NCI-H2171 treated with DMSO at 0.1 percent for 48 hours (cell line): ENCODE measurements around the gene LIPM.

Source experiments
- DNase-seq: peaks from one replicate; lab custom pipeline; 2025; lab: John Stamatoyannopoulos, UW

Gene LIPM, protein sequence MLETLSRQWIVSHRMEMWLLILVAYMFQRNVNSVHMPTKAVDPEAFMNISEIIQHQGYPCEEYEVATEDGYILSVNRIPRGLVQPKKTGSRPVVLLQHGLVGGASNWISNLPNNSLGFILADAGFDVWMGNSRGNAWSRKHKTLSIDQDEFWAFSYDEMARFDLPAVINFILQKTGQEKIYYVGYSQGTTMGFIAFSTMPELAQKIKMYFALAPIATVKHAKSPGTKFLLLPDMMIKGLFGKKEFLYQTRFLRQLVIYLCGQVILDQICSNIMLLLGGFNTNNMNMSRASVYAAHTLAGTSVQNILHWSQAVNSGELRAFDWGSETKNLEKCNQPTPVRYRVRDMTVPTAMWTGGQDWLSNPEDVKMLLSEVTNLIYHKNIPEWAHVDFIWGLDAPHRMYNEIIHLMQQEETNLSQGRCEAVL

DNA sequence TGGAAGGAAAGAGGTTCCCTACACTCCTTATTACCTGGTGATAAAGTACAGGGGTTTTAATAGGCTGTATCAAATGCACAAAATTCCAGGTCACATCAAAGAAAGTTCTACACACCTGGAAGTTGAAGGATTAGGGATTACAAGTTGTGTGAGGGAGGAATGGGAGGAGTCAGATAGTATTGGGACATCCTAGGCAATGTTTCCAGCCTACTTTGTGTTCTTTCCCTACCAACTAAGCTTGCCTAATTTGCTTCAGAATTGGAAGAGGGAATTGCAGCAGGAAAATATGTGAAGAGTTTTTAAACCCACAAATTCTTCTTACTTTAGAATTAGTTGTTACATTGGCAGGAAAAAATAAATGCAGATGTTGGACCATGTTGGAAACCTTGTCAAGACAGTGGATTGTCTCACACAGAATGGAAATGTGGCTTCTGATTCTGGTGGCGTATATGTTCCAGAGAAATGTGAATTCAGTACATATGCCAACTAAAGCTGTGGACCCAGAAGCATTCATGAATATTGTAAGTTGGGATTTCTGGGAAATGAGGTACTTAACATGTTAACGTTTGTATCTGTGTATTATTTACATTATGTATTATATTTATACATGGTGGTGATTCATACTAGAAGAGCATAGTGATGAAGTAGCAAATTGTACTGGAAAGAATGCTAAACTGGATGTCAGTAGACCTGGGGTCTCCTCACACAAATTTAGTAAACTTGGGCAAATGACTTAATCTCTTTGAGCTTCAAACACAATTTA lies at the start of gene LIPM:
Gene LIPM (plus strand): TSS at position 208 of the 763 bp plus-strand sequence. CDS start 167 bp downstream, at position 375.
- no peak for DNase-seq

DNA sequence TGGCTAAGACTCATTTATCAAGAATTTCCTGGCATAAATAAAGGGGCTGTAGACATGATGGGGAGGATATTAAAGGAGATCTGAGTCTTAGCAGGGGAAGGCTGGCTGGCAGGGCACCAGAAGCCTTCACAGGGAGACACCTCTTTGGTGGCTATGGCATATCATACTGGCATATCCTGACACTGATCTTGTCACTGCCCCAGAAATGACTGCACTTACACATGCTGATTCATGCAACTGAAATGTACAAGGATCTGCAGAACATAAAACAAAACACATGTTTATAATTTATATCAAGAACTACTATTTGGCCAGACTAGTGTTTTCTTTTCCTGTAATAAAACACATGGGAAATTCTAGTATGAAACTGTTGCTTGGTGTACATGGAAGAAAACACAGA lies 48.2 kb upstream of the LIPM start:
- no peak for DNase-seq

DNA sequence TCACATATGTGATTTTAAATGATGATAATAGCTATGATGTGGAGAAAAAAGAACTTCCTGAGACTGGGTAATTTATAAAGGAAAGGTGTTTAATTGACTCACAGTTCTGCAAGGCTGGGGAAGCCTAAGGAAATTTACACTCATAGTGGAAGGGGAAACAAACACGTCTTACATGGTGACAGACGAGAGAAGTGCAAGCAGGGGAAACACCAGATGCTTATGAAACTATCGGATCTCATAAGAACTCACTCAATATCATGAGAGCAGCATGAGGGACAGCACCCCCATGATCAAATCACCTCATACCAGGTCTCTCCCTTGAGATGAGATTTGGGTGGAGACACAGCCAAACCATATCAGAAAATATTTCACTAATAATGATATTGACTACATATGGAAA lies 46.8 kb upstream of the LIPM start:
- no peak for DNase-seq

DNA sequence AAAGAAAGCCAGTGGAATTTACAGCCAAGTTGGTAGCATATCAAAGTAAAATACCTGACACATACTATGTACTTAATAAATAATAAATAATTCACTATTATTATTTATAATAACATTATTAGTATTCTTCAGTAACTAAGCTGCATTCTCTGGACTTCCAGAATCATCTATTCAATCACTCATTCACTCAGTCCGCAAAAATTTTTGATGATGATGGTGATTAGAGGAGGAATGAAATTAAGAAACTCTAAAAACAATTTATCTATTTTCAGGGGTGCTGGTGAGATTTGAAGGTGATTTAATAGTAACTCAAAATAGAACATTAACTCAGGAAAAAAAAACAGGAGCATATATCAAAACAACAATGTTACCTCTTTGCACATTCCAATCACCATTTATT lies 45.9 kb upstream of the LIPM start:
- DNase-seq, result no peak

DNA sequence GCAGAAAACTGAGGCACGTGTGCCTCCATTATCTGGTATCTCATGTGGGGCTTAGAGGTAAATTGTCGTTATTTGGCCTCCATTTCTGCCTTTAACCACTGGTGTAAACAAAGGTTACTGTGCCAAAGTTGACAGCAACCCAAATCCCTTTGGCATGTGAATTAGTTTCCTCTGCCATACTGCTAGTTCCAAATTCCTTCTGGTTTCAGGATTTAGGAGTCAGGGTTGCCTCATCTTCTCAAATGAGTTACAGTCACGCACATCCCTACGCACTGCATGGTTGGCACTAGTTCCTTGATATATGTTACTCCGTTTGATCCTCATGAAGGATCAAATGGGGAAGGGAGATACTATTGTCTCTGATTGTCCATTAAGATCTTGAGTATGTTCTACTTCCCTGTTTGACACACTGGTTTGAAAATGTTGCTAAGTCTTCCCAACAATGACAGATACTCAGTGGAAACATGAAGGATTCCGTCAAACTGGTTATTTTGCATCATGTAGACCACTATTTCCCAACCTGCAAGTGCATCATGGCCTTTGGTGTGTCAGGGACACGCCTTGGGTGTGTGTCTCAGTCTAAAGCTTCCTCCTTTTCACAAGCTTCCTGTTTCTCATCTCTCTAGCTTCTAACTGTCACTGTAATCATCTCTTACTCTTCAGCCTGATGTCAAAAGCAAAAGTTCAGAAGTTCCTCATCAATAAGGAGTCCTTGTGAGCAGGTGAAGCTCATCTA lies 43.0 kb upstream of the LIPM start, which contains the start of gene LIPN:
Gene LIPN (plus strand): TSS at position 655 of the 736 bp plus-strand sequence. CDS start 1,386 bp downstream, outside the sequence.
- DNase-seq, result no peak

DNA sequence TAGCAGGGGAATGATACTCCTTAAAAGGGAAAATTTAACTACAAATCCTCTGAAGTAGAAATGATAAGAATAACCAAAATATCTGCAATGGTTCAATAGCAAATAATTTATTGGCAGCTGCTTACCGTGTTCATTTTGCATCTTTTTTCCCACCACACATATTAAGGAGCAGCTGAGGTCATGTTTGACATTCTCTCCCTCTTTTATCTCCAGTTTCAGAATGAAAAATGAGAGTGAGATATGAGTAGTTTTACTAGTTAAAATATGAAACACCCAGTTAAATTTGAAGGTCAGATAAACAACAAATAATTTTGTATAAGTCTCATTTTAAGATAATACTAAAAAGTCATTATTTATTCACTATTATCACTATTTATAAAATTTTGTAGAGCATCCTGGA lies 39.6 kb upstream of the LIPM start:
- no peak for DNase-seq

DNA sequence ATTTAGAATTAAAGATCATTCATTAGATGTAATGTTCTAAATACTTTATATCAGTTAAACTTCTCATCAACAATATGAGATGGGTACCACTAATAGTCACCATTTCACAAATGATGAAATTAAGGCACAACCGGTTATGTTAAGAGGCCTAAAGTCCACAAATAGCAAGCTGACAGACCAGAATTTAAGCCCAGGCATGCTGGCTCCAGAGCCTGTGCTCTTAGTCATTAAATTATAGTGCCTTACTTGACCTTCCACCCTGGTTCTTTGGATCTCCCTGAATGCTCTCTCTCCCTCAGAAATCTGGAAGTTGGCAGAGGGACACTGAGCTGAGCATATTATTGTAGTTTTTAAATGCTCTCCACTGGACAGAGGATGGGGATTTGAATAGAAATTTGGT lies 39.1 kb upstream of the LIPM start:
- no peak for DNase-seq

DNA sequence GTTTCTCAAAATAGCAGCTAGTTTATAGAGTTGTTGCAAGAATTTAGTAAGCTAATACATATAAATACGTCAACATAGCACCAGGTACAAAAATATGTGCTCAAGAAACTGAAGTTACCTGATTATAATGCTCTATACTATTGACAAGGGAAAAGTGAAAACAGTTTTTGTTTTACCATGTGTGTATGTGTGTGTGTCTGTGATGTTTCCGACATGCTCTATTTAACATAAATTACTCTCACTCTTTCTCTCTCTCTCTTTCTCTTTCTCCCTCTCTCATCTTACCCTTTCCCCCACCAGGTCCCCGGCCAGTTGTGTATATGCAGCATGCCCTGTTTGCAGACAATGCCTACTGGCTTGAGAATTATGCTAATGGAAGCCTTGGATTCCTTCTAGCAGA lies 38.4 kb upstream of the LIPM start:
- DNase-seq, result no peak

DNA sequence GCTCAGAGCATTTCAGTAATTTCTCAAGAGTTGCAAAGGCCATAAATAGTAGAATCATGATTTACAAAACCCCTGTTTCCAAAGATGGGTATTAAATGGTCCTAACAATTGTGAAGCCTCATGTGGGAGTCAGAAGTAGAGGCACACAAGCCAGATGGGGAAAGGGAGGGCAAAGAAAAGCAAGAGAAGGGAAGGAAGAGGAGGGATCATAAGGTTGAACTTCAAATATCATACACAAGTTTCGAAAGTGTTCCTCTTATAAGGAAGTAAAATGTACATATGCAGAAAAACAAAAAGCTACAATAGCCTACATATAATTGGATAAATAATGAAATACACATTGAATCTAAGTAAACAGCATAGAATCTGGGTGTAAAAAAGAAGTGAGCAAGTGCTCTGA lies 36.7 kb upstream of the LIPM start:
- DNase-seq, result no peak

DNA sequence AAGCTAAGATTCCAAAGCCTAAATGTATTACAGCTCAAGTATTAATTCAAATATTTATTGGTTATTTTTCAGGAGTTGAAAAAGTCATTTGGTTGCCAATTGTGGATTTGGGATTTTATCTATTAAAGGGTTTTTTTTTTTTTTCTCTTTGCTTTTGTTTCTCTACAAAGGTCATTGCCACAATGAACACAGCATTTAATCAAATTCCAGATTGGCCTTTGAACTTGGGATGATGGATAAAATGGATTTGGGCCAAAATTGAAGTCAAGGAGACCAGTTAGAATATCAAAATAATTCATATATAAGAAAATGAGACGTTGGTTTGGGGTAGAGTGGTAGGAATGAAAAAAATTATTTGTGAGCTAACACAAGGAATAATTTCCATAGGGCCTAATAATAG lies 33.1 kb upstream of the LIPM start:
- DNase-seq, result no peak

DNA sequence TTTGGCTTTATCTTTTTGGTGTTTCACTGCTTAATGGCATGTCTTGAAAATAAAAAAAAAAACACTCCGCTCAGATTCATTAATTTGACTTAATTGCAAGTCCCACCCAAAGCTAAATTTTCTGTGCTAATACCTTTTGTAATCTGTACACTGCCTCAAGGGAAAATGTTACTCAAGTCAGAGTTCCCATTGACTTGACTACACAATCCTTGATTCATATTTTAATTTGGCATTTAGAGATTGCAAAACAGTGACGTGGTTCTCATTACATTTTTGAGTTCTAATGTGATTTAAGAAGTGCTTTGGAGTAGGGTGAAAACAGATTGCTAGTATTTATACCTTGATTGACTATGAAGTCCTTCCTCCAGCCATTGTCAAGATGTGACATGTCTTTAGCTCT lies 21.3 kb upstream of the LIPM start:
- DNase-seq, result no peak

DNA sequence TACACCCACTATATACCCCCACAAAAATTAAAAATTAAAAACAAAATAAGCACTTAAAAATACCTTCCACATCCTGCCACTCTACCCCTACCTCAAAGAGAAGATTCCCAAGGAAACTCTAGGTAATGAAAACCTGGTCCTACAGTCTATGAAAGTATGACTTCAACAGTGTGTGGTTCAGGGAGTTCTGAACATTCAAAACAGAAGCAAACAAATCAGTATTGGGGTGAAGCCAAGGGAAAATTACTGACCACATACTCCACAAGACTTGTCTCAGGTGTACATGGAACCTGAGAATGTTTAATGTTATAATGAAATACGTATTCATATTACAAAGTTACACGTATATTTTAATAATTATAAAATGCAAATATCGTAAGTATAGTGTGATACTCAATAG lies 20.3 kb upstream of the LIPM start:
- DNase-seq, result no peak

DNA sequence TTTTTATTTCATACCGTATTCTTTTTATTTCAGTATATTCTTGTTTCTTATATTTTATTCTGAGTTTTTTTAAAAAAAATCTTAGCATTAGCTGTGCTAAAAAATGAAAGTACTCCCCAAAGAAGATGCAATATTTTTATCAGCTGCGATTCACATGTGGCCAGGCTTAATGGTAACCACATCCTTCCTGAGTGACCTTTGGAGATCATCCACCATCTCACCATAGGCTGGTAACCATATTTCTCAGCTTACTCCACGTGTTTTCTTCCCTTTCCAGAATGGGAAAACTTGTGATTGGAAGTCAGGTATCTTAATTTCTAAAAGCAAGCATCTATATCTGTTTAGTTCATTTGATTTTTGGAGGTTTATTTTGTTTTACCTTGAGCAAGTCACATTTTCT lies 18.8 kb upstream of the LIPM start:
- DNase-seq, result no peak

DNA sequence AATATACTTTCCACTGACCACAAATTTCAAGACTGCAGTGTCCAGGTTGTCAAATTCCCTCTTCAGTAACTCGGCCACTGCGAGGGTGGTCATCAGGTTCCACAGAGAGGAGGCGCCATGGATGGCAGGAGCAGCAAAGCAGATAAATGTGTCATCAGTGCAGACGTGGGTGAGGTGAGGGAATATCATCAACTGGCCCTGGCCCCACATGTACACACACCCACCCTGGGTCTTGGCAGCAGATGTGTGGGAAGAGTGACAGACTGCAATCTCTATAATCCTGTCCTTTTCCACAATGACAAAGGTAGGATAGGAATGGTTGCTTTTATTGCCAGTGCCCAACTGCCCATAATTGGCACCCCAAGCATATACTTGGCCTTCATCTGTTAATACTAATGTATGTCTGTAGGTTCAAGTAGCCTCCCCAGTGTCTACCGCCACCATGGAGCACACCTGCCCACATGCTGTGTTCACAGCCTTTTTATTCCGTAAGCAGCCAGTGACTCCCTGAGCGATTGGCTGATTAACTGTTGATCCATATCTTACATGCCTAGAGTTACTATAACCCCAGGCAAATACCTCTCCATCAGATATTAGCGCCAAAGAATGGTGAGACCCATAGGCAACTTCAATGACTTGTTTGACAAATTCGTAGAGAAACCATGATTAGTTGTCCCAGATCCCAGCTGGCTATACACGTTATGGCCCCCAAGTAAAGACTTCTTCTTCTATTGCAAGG lies 16.3 kb upstream of the LIPM start:
- no peak for DNase-seq

DNA sequence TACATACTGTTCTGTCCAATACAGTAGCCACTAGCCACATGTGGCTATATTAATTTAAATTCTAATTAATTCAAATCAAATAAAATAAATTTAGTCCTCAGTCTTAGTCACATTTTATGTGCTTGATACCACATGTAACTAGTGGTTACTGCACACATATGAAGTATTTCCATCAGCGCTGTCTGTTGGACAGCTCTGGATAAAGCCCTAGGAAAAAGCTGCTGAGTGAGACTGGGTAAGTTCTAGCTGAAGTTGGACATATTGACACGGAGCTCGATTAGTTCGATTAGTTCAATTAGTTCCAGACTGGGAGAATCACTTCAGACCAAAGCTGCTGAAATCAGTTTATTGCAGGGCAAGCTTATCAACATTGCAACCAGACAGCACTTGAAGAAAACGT lies 15.1 kb upstream of the LIPM start:
- DNase-seq, result no peak

DNA sequence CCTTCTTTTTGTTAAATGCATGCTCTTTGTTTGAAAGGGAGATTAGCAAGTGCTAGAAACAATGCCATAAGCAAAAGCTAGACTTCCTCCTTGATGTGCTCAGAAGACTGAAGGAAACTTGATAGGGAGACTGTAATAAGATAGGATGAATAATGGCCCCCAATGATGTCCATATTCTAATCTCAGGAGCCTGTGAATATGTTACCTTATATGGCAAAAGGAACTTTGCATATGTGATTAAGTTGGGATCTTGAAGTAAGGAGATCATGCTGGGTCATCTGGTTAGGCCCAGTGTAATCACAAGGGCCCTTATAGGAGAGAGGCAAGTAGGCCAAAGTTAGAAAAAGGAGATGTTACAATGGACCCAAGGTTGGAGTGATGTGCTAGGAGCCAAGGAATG lies 13.6 kb upstream of the LIPM start:
- DNase-seq, result no peak

DNA sequence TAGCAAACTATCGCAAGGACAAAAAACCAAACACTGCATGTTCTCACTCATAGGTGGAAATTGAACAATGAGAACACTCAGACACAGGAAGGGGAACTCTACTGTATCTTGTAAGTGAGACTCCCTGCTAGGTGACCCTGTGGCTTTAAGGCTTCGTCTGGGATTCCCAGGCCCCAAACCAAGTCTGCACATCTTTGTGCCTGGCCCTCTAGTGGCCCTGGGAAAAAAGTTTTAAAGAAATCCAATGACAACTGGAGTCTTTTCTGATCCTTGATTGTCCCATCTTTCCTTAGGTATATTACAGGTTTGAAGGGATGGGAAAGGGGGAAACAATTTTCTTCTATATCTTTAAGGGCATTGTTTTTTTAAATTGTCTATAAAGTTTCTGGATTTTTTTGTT lies 10.6 kb upstream of the LIPM start:
- no peak for DNase-seq

DNA sequence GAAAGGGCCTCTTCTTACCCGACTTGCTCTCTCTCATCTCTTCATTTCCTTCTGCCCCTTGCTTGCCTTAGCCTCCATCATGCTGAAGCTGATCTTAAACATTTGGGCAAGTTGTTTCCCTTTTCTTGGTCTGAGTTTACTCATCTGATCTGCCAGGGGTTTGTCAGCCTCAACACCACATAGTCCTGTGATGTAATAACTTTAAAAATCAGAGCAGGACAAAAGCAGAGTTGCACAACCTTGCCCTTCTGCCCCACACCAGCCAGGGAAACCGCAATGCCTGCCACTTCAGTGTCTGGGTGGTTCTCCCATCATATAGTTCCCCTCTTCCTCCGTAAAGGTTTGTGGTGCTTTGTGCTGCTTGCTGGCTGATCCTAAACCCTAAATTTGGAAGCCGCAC lies 9.9 kb upstream of the LIPM start:
- no peak for DNase-seq

DNA sequence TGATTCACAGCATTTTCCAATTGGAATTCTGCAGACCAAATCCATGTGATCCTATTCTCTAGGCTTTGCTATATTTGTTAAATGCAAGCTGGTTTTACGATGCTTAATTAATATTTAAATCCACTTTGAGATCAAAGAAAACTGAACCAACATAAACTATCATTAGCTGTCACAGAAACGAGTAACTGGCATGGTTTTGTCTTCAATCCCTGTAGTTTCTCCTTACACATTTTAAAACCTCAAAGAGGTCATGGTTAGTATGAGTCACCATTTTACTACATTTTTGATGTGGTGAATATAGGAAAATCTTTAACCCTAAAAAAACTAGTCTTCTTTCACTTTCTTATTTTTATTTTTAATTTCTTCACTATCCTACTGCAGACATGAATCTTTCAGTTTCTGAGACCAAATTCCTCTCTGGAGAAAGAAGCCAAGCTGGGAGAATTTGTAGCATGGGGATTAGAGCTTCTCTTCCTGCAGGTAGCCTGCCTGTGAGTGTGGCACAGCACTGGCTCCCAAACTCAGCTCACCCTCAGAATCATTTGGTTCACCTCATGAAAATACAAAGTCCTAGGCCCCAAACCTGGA lies 8.7 kb upstream of the LIPM start:
- no peak for DNase-seq

DNA sequence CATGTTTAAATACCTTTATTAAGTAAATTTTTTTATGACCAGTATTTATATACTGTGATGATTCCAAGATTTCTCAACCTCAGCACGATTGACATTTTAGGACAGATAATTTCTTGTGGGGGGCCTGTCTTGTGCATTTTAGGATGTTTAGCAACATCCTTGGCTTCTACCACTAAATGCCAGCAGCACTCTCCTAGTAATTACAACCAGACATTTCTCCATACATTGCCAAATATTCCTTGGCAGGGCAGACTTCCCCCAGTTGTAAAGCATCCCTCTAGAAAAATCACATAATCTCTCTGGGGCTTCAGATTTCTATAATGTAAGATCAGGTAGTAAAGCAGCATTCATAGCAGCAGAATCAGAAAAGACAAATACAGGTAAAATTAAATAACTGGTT lies 7.8 kb upstream of the LIPM start:
- no peak for DNase-seq
